GM18861 (cell line): Measurements from ENCODE around the gene APOL3.
"Not testable (repeated sequence)": the region's sequence is repeated elsewhere in the genome, so short reads cannot be mapped to it uniquely, and the experiment has no call there.

Source experiments
- ATAC-seq: cut with Tn5 transposase; IDR thresholded peaks from one replicate; pipeline ENCODE4 v1.9.1; 2021; ENCODE audit not compliant: unreplicated experiment

Gene APOL3, protein sequence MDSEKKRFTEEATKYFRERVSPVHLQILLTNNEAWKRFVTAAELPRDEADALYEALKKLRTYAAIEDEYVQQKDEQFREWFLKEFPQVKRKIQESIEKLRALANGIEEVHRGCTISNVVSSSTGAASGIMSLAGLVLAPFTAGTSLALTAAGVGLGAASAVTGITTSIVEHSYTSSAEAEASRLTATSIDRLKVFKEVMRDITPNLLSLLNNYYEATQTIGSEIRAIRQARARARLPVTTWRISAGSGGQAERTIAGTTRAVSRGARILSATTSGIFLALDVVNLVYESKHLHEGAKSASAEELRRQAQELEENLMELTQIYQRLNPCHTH

DNA sequence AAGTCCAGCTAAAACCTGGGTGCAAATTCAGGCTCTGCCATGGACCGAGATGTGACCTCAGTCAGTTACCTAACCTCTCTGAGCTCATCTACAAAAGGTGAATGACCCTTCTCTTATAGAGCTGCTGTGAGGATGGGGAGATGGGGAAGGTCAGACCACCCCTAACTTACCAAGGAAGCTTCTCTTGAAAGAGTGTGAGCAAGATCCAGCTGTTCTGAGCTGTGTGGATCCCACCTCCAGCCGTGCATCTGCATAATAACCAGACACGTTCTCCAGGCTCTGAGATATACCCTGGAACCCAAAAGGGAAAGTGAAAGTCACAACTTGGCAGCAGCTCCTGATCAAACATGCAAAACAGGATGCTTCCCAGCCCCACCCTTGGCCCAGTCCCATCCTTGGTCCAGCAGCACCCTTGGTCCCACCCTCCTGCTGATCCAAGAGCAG, at the start of gene APOL3:
TSS of gene APOL3 (minus strand) at position 257 of the 444 bp plus-strand sequence. CDS start 11,700 bp downstream, outside the sequence.
- ATAC-seq, result no peak

GRCh38 chr22:36210224-36210623, 49.7 kb upstream of the APOL3 start:
- ATAC-seq, result no peak

GRCh38 chr22:36209488-36209908, 48.9 kb upstream of the APOL3 start:
- ATAC-seq, result not testable (repeated sequence)

DNA sequence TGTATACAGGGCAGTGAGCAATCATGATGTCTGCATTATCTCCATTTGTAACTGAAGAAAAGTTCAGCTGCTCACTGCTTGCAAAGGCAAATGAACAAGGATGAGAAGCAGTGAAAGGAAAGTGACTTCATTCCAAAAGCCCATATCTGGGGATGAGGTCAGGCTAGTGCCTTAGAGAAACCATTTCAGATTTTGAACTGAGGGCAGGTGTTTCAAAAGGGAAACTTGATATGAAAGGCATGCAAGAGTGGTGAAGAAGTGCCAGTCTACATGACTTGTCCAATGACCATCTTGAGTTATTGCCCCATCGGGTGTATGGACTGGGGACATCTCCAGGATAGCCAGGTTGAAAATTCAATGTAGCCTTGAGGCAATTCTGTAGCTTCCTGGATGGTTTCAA, 48.4 kb upstream of the APOL3 start:
- ATAC-seq, result no peak

GRCh38 chr22:36208162-36208765, 47.7 kb upstream of the APOL3 start:
- no peak for ATAC-seq

DNA sequence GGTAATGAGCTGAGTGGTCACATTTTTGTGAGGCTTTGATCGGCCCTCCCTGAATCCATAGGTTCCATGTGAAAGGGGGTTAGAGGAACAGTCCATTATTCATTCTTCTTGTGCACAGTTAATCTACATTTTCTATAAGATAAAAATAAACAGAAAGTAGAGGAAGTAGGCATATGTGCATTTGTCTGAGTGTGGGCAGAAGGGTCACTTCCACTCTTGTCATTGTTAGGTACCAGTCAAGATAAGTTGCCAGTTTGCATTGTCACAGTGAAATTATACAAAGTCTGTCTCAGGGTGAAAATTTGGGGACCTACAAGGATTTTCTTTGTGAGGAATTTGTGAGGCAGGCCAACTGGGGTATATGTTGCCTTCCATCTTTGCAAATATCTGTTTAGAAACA, 45.7 kb upstream of the APOL3 start:
- no peak for ATAC-seq

GRCh38 chr22:36205573-36205972, 45.0 kb upstream of the APOL3 start:
- ATAC-seq, result not testable (repeated sequence)

GRCh38 chr22:36204632-36205015, 44.1 kb upstream of the APOL3 start:
- ATAC-seq, result no peak

DNA sequence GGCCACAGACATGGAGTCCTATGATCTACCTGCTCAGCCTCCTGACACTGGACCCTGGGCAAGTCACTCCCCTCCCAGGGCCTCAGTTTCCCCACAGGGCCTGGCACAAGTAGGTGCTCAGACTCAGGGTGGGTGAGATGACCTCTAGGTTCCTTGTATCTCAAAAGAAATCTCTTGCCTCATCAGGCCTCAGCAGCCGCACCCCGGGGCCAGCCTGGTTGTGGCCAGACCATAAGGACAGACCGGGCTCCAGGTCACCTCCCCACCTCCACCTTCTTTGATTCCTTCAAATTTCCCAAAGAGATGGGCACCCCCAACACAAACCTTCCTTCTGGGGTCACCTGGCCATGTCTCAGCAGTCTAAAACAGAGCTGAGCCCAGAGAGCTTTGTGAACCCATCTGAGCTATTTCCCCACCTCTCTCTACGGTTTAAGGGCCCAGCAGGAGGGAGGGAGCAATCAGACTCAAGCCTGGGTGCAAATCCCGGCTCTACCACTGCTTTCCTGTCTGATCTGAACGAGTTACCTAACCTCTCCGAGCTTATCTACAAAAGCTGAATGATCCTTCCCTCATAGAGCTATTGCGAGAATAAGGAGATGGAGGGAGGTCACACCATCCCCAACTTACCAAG, 43.6 kb upstream of the APOL3 start:
- no peak for ATAC-seq

GRCh38 chr22:36203441-36203840, 42.9 kb upstream of the APOL3 start:
- ATAC-seq, result not testable (repeated sequence)

- not testable (repeated sequence) for ATAC-seq
Observed at GRCh38 chr22:36202906-36203305, 42.4 kb upstream of the APOL3 start.

- ATAC-seq, result no peak
Observed at GRCh38 chr22:36201630-36202319, 41.2 kb upstream of the APOL3 start, which contains the start of gene APOL4. APOL4 (minus strand) TSS chr22:36201809; CDS start chr22:36201734, 75 bp downstream.

DNA sequence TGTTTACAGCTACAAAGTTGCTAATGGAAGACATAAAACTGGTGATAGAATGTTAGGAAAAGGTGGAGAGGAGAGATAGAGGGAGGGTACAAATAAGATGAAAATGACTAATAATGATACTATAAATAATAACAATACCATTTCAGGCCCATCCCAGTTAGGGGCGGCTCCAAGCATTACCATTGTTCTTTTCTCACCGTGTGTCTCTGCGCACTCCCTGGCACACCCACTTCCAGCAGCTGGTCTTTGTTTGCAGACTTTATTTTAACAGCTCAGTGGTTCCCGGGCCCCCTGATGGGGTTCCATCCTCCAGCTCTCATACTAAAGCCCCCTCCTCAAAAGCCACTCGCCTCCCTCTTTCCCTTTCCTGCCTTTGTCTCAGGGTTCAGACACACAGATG, 40.5 kb upstream of the APOL3 start:
- not testable (repeated sequence) for ATAC-seq

GRCh38 chr22:36199001-36199551, 38.5 kb upstream of the APOL3 start:
- ATAC-seq, result no peak

- ATAC-seq, result no peak
Observed at GRCh38 chr22:36198536-36198935, 38.0 kb upstream of the APOL3 start.

DNA sequence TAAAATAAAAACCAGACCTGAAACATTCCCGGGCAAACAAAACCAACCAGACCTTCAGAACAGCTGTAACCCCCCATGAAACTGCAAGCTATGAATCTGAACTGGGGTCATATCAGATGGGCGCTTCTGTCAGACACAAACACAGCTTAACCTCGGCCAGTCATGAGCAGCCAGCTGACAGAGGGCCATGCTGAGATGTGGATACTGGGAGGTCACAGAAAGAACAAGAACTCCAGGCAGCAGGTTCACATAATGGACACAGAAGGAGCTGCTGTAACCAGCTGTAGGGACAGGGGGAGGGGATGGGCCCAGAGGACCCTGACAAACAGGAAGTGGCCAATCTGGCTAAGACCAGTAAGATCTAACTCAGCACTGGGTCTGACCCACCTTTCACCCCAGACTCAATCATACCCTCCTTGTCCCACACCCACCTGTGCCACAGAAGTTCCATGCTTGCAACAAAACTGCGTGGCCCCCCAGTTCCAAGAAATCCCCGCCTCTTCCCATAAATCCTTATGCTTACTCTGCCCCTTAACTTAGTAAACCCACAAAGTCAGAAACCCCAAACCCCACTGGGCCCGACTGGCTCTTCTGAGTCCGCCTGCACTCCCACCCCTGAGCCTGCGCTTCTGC, 37.1 kb upstream of the APOL3 start:
- no peak for ATAC-seq

GRCh38 chr22:36197065-36197440, 36.5 kb upstream of the APOL3 start:
- no peak for ATAC-seq

DNA sequence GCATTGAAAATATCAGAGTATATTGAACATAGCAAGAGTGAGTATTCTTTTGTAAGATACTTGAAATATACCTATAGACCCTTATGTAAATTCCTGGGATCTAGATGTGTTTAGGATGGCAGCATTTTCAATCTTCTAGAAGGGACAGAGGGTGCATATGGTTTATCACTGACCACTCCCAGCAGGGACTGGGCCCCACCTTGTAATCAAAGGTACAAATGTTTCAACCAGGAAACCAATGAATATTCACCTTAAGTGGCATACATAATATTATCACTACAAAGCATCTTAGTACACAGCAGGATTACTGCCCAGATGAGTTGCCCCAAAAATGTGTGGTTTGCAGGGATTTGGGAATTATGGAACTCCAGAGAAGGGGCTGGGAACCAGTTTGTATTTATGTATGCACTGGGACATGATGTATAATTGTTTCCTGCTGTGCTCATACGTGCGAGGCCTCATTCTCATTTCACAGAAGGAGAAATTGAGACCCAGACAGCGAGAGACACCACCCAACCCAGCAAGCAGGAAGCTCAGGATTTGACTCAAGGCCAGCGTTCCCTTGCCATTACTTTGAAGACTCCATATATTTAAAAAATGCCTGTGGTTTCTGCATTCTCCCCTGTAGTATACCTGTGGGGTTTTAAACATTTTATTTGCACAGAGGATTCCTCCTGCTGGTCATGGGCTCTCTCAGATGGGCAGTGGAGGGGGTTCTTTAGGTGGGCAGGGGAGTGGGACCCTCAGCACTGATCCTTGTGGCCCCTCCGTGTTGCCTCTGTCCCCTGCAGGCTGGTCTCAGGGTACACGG, 35.9 kb upstream of the APOL3 start:
- no peak for ATAC-seq

DNA sequence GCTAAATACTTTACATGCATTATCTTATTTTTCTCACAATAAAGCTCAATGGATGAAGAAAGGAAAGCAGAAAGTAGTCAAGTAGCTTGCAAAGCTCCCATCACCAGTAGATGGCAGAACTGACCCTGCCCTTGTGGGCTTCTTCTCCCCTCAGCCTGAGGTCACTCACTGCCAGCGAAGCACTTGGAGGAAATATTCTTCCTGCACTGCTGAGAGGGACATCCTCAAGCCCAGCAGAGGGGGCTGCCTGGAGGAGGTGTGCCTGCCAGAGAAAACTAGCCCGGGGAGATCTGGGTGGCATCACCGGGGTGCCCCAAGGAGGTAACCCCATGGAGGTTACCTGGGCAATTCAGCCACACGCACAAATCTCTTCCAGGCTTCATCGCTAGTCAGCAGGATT, 34.4 kb upstream of the APOL3 start:
- no peak for ATAC-seq

- no peak for ATAC-seq
Observed at GRCh38 chr22:36194385-36194784, 33.8 kb upstream of the APOL3 start.
